Psoas muscle (tissue), 8 donors: ENCODE data around the gene EXO1. TPM values are rescaled to one million over a fixed set of nuclear protein-coding genes. Genes with fewer than 3 reads are reported as not detected.
A peak's percentile ranks its signal among the peaks of the same experiment; 100 is the strongest.

Experiments used
- ATAC-seq, 4 donors: fragments of 200-7000 bp; cut with Tn5 transposase; one replicate each; pipeline ENCODE4 v1.9.1; 2020; ENCODE audit warnings: moderate library complexity in 3 of 4, mild to moderate bottlenecking in 2 of 4
- DNase-seq, 2 donors: peaks; one replicate each; pipeline ENCODE4 v3.0.0-alpha.2; 2020
- H3K27ac ChIP-seq: fragments of 200-600 bp; one replicate; pipeline ENCODE4 v1.8.0; 2022
- H3K27me3 ChIP-seq, 3 donors: fragments of 200-600 bp in 1 of 3; one replicate each; pipeline versions ENCODE4 v1.6.1 to v1.8.0; 2013 to 2022; ENCODE audit warnings: low read length in 2 of 3, mild to moderate bottlenecking in 2 of 3, moderate library complexity in 1 of 3; ENCODE audit not compliant: insufficient read depth in 3 of 3
- H3K36me3 ChIP-seq, 2 donors: fragments of 200-600 bp in 1 of 2; one replicate each; pipeline versions ENCODE4 v1.6.1 to v1.8.0; 2013 to 2022; ENCODE audit warnings: low read depth in 1 of 2, mild to moderate bottlenecking in 1 of 2, moderate library complexity in 1 of 2; ENCODE audit not compliant: insufficient read depth in 1 of 2
- H3K4me1 ChIP-seq: fragments of 200-600 bp; one replicate; pipeline ENCODE4 v1.8.0; 2022
- H3K4me3 ChIP-seq: fragments of 200-600 bp; one replicate; pipeline ENCODE4 v1.8.0; 2022; ENCODE audit warnings: mild to moderate bottlenecking
- H3K9me3 ChIP-seq: fragments of 200-600 bp; one replicate; pipeline ENCODE4 v1.8.0; 2022
- WGBS, 3 donors: extraction: QIAGEN DNeasy Blood & Tissue Kit; methylation state at CpG; one replicate each; pipeline versions ENCODE4 v1.1.6 to v1.1.7; 2013; 5-methylcytosine and 5-hydroxymethylcytosine counted together
- intact Hi-C, 2 donors: fragments of 100-400 bp; cut with DNase I; formaldehyde crosslinking; loops; one replicate each; pipeline versions ENCODE4 v1.11.0 to v1.14.2; 2022
- polyA plus RNA-seq, 3 donors: library from polyadenylated mRNA; stranded (reverse); fragments of 200-250 nt; gene quantifications; one replicate each; pipeline ENCODE4 v1.2.3, GENCODE V29; 2013
- total RNA-seq, 4 donors: library from RNA; stranded (reverse); fragmentation: NEBNext Ultra II Directional in 2 of 4; extraction: Animal tissue kit (Norgen Biotek cat#: 25700) in 2 of 4; gene quantifications; one replicate each; pipeline versions ENCODE4 v1.2.1 to v1.2.4, GENCODE V29; 2021 to 2023
- TF ChIP-seq, protein P1 (sequence below): fragments of 200-600 bp; IDR thresholded peaks from one replicate; pipeline ENCODE4 v1.8.0; 2022; ENCODE audit warnings: antibody characterized with exemption
- donor health status: healthy with polysubstance abuse.
- donor health status: DM: no; HTN: no; CAD: no; lungs with moderate emphysema.
- donor health status: Bipolar disorder and iron deficiency.
- donor health status: healthy.
- donor health status: DM: yes; HTN: yes; CAD: no.
- donor health status: DM: no; HTN: no; CAD: no.
- donor health status: DM: no; HTN: no; CAD: no.
- donor health status: DM: yes; HTN: yes; CAD: no.

Gene EXO1
- total and polyA plus RNA-seq, 7 donors, result 0.06 to 0.32 (median 0.17) TPM; not detected in 4

DNA sequence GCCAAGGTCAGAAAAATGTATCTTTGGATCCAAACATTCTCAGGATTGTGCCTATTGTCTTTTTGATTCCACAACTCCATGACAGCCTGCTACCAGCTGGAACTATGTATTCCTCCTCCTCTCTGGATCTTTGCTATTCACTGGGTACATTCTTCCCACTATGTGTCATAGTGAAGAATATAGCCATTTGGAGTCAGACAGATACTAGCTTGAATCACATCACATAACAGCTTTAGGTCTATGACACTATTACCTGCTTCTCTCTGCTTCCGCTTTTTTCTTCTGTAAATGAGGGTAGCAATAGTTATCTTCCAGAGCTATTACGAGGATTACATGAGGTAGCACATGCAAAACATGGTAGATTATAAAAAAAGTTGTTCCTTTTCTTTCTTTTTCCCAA is 5.4 kb upstream of the EXO1 start:
- H3K4me3 ChIP-seq, result no peak overlapping the region
- H3K9me3 ChIP-seq, result no peaks in the 10 kb centered on the region
- peak; percentile 79 to 93 (median 84) for ATAC-seq
- H3K36me3 ChIP-seq, result no peaks in the 10 kb centered on the region
- H3K4me1 ChIP-seq, result no peaks in the 10 kb centered on the region
- DNase-seq, result no peak
- 77 to 85% (median 84%) methylated on average over 2 of the region's 2 CpGs for WGBS, 3 donors
- TF ChIP-seq, protein P1, sequence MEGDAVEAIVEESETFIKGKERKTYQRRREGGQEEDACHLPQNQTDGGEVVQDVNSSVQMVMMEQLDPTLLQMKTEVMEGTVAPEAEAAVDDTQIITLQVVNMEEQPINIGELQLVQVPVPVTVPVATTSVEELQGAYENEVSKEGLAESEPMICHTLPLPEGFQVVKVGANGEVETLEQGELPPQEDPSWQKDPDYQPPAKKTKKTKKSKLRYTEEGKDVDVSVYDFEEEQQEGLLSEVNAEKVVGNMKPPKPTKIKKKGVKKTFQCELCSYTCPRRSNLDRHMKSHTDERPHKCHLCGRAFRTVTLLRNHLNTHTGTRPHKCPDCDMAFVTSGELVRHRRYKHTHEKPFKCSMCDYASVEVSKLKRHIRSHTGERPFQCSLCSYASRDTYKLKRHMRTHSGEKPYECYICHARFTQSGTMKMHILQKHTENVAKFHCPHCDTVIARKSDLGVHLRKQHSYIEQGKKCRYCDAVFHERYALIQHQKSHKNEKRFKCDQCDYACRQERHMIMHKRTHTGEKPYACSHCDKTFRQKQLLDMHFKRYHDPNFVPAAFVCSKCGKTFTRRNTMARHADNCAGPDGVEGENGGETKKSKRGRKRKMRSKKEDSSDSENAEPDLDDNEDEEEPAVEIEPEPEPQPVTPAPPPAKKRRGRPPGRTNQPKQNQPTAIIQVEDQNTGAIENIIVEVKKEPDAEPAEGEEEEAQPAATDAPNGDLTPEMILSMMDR, result no peak
- no peak overlapping the region for H3K27ac ChIP-seq
- intact Hi-C loops, result loop anchor here (10.0 kb wide), 3 partner anchors 198 to 328 kb away; partner anchors contain the start of genes CHML (in 1 of the 2), FH (in 1 of the 2), KMO (in 1 of the 2) and OPN3 (in 1 of the 2)
- no peaks in the 10 kb centered on the region for H3K27me3 ChIP-seq

DNA sequence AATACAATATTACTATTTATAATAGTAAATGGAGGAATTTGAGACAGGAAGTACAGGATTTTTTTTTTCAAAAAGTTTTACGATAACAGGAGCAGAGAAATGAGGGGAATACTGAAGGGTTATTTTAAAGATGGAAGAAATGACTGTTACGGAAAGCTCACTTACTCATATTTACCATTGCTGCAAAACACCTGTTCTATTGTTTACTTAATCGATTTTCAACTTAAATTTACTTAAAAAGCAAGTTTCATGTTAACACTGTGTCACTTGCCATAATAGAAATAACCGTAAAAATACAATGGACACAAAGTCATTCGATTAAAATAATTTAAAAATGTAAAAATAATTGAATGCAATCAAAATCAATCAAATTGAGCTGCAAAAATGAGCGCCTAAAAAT is 3.4 kb upstream of the EXO1 start:
- ATAC-seq, result no peak

DNA sequence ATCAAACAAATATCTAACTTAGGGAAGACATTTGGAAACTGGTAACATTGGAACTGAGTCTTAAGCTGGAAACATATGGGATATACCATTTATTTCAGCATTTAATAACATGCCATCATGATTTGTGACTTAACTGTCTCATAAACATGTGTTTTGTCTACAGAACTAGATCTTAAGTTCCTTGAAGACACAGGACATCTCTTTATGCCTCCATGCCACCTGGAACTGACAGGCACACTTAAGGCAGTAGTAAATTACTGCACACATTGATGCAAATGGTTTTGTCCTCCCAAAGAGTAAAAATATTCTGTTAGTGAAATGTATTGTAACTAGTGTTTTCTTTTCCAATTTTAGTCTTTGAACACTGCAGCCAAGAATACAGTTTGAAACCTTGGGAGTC is 1.6 kb upstream of the EXO1 start:
- TF ChIP-seq, protein P1, result no peak
- H3K4me1 ChIP-seq, result no peaks in the 10 kb centered on the region
- H3K36me3 ChIP-seq, result no peaks in the 10 kb centered on the region
- ATAC-seq, result no peak
- H3K9me3 ChIP-seq, result no peaks in the 10 kb centered on the region
- no peak overlapping the region for H3K27ac ChIP-seq
- DNase-seq, result no peak
- no peak overlapping the region for H3K4me3 ChIP-seq
- H3K27me3 ChIP-seq, result no peaks in the 10 kb centered on the region
- intact Hi-C loops, result loop anchor here (5.0 to 10.0 kb wide), 4 partner anchors 202 to 332 kb away; partner anchors contain the start of genes CHML (in 2 of the 2), OPN3 (in 2 of the 2), FH (in 1 of the 2) and KMO (in 1 of the 2)

More for the DNA sequence above, 3.4 kb upstream of the EXO1 start:
- Histone ChIP-seq H3K36me3 (no peaks in the 10 kb centered on the region), H3K9me3 (no peaks in the 10 kb centered on the region), H3K4me1 (no peaks in the 10 kb centered on the region), H3K27me3 (no peaks in the 10 kb centered on the region), H3K27ac (no peak overlapping the region), H3K4me3 (no peak overlapping the region)
- DNase-seq, result no peak
- TF ChIP-seq, protein P1, result no peak
- 81 to 88% (median 81%) methylated on average over 6 of the region's 6 CpGs for WGBS, 3 donors
- intact Hi-C loops, result loop anchor here (10.0 kb wide), 3 partner anchors 200 to 330 kb away; partner anchors contain the start of genes CHML (in 1 of the 2), FH (in 1 of the 2), KMO (in 1 of the 2) and OPN3 (in 1 of the 2)

DNA sequence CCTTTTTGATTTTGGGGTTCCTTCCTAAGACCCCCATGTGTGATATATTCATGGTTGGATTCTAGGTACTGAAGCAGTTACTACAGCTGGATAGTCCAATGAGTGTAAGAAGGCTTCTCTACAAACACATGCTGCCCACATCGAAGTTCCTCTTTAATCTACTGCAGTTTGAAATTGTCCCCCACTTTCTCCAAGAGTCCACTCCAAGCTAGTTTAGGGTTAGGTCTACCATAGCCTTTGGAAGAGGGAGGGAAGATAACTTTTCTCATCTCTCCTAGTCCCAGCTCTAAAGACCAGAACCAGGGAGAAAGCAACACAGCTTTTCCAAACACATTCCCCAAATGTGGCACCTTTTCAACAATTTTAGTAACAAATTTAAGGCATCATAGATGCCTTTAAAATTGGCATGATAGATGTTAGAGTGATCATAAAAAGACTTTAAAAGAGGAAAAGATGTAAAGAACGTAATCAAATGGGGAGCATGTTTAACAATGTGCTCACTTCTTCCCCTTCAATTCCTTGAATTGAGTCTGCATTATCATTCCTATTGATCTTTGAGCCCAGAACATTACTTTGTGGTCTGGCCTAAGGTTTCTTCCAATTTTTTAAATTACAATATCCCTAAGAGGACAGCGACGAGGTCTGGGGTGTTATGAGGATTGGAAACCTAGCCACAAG is 1.0 kb upstream of the EXO1 start:
- Histone ChIP-seq H3K27ac (peak overlapping the region; percentile 91), H3K9me3 (no peaks in the 10 kb centered on the region), H3K27me3 (no peaks in the 10 kb centered on the region), H3K4me3 (peak overlapping the region; percentile 75), H3K36me3 (no peaks in the 10 kb centered on the region), H3K4me1 (no peaks in the 10 kb centered on the region)
- 88 to 91% (median 89%) methylated on average over 4 of the region's 4 CpGs for WGBS, 3 donors
- intact Hi-C loops, result loop anchor here (5.0 to 10.0 kb wide), 4 partner anchors 202 to 332 kb away; partner anchors contain the start of genes CHML (in 2 of the 2), OPN3 (in 2 of the 2), FH (in 1 of the 2) and KMO (in 1 of the 2)
- TF ChIP-seq, protein P1, result no peak
- no peak for DNase-seq
- no peak for ATAC-seq
